ENCODE data around the gene PPP4R2.

GRCh38 chr3:73041537-73041936 is 44.9 kb downstream of the PPP4R2 start:
- TF ChIP-seq, protein P1, sequence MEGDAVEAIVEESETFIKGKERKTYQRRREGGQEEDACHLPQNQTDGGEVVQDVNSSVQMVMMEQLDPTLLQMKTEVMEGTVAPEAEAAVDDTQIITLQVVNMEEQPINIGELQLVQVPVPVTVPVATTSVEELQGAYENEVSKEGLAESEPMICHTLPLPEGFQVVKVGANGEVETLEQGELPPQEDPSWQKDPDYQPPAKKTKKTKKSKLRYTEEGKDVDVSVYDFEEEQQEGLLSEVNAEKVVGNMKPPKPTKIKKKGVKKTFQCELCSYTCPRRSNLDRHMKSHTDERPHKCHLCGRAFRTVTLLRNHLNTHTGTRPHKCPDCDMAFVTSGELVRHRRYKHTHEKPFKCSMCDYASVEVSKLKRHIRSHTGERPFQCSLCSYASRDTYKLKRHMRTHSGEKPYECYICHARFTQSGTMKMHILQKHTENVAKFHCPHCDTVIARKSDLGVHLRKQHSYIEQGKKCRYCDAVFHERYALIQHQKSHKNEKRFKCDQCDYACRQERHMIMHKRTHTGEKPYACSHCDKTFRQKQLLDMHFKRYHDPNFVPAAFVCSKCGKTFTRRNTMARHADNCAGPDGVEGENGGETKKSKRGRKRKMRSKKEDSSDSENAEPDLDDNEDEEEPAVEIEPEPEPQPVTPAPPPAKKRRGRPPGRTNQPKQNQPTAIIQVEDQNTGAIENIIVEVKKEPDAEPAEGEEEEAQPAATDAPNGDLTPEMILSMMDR (IDR thresholded peaks at IDR 0.05; ENCODE audit: insufficient read depth, low read length) = no peak
- TF ChIP-seq POLR2AphosphoS5 (IDR thresholded peaks at IDR 0.05; ENCODE audit: low read depth) = no peak
